NCI-H2196 treated with DMSO at 0.1 percent for 48 hours (cell line): ENCODE data around the gene TMC3.
"Not testable (repeated sequence)": the region's sequence is repeated elsewhere in the genome, so short reads cannot be mapped to it uniquely, and the experiment has no call there.

ENCODE experiments used
- DNase-seq: peaks from one replicate; lab custom pipeline; 2025; ENCODE audit not compliant: unreplicated experiment; lab: John Stamatoyannopoulos, UW

The TMC3 gene

GRCh38 chr15:81384891-81385720 is 11.1 kb upstream of the TMC3 start:
- DNase-seq: no peak

- no peak for DNase-seq
These were observed 7.7 kb upstream of the TMC3 start for GRCh38 chr15:81381720-81382119.

- no peak for DNase-seq
These were observed 6.7 kb upstream of the TMC3 start for GRCh38 chr15:81380668-81381067.

- DNase-seq: no peak
These were observed 6.2 kb upstream of the TMC3 start for GRCh38 chr15:81380203-81380602.

- DNase-seq: no peak
These were observed 5.3 kb upstream of the TMC3 start for GRCh38 chr15:81379269-81379668.

GRCh38 chr15:81378443-81378842 is 4.4 kb upstream of the TMC3 start:
- DNase-seq: no peak

GRCh38 chr15:81377871-81378270 is 3.9 kb upstream of the TMC3 start:
- DNase-seq: no peak

- no peak for DNase-seq
These were observed 2.2 kb upstream of the TMC3 start for GRCh38 chr15:81376231-81376630.

GRCh38 chr15:81375461-81375860 is 1.4 kb upstream of the TMC3 start:
- no peak for DNase-seq

GRCh38 chr15:81373176-81373575 is 837 bp downstream of the TMC3 start:
- DNase-seq: no peak

- DNase-seq: no peak
These were observed 1.4 kb downstream of the TMC3 start for GRCh38 chr15:81372575-81372974.

- no peak for DNase-seq
These were observed 10.1 kb downstream of the TMC3 start for GRCh38 chr15:81363718-81364500.

- no peak for DNase-seq
These were observed 10.7 kb downstream of the TMC3 start for GRCh38 chr15:81363276-81363675.

GRCh38 chr15:81362790-81363189 is 11.2 kb downstream of the TMC3 start:
- no peak for DNase-seq

GRCh38 chr15:81361891-81362290 is 12.1 kb downstream of the TMC3 start:
- DNase-seq: no peak

GRCh38 chr15:81360491-81360890 is 13.5 kb downstream of the TMC3 start:
- no peak for DNase-seq

- no peak for DNase-seq
These were observed 15.8 kb downstream of the TMC3 start for GRCh38 chr15:81358248-81358647.

GRCh38 chr15:81357180-81357686 is 16.8 kb downstream of the TMC3 start:
- DNase-seq: no peak

- no peak for DNase-seq
These were observed 17.8 kb downstream of the TMC3 start for GRCh38 chr15:81356252-81356651.

- DNase-seq: no peak
These were observed 22.4 kb downstream of the TMC3 start for GRCh38 chr15:81351651-81352050.

- no peak for DNase-seq
These were observed 24.7 kb downstream of the TMC3 start for GRCh38 chr15:81349271-81349670.

- DNase-seq: not testable (repeated sequence)
These were observed 25.3 kb downstream of the TMC3 start for GRCh38 chr15:81348691-81349090.
